Endothelial cell (in vitro differentiated cells): ENCODE results near the gene SLC25A13. TPM values are rescaled to one million over a fixed set of nuclear protein-coding genes. Genes with fewer than 3 reads are reported as not detected.

Experiments
- DNase-seq: peaks from one replicate; pipeline ENCODE4 v3.0.0; 2021; ENCODE audit warnings: low spot score
- H3K27ac Mint-ChIP-seq: one replicate; pipeline ENCODE4 v1.8.0; 2021; ENCODE audit warnings: mixed read lengths, inconsistent platforms; ENCODE audit not compliant: unreplicated experiment
- H3K27me3 Mint-ChIP-seq: one replicate; pipeline ENCODE4 v1.8.0; 2021; ENCODE audit warnings: mild to moderate bottlenecking, moderate library complexity, mixed read lengths, inconsistent platforms; ENCODE audit not compliant: unreplicated experiment
- H3K36me3 Mint-ChIP-seq: one replicate; pipeline ENCODE4 v1.8.0; 2021; ENCODE audit warnings: mild to moderate bottlenecking, low read depth, mixed read lengths, inconsistent platforms; ENCODE audit not compliant: unreplicated experiment
- H3K4me1 Mint-ChIP-seq: one replicate; pipeline ENCODE4 v1.8.0; 2021; ENCODE audit warnings: mild to moderate bottlenecking, mixed read lengths, inconsistent platforms; ENCODE audit not compliant: unreplicated experiment
- H3K4me3 Mint-ChIP-seq: one replicate; pipeline ENCODE4 v1.8.0; 2021; ENCODE audit warnings: mild to moderate bottlenecking, mixed read lengths, inconsistent platforms; ENCODE audit not compliant: unreplicated experiment
- H3K9me3 Mint-ChIP-seq: one replicate; pipeline ENCODE4 v1.8.0; 2021; ENCODE audit warnings: mixed read lengths, inconsistent platforms; ENCODE audit not compliant: unreplicated experiment
- total RNA-seq: library from RNA; stranded (reverse); fragmentation: NEBNext Ultra II Directional; extraction: Animal tissue kit (Norgen Biotek cat#: 25700); gene quantifications from one replicate; pipeline ENCODE4 v1.2.1, GENCODE V29; 2021; ENCODE audit not compliant: unreplicated experiment
- TF ChIP-seq, protein P1 (sequence below): fragments of 200-600 bp; sonication (generic); IDR thresholded peaks from one replicate; pipeline ENCODE4 v1.5.0; 2021; ENCODE audit warnings: antibody characterized with exemption; ENCODE audit not compliant: unreplicated experiment

Gene SLC25A13
- total RNA-seq, 1 donor from 2014 or later, result 69.6 TPM

DNA sequence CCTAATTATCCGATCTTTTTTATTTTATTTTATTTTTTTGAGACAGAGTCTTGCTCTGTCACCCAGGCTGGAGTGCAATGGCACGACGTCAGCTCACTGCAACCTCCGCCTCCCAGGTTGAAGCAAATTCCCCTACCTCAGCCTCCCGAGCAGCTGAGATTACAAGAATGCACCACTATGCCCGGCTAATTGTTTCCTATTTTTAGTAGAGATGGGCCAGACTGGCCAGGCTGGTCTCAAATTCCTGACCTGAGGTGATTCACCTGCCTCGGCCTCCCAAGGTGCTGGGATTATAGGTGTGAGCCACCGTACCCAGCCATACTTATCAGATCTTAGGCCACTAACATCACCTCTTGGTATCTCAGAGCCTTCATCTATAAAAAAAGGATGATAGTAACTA lies 4.9 kb downstream of the SLC25A13 start:
- no peak overlapping the region for H3K27ac Mint-ChIP-seq
- no peak overlapping the region for H3K4me3 Mint-ChIP-seq
- peaks cover 34% of the 10 kb centered on the region for H3K4me1 Mint-ChIP-seq
- TF ChIP-seq, protein P1, sequence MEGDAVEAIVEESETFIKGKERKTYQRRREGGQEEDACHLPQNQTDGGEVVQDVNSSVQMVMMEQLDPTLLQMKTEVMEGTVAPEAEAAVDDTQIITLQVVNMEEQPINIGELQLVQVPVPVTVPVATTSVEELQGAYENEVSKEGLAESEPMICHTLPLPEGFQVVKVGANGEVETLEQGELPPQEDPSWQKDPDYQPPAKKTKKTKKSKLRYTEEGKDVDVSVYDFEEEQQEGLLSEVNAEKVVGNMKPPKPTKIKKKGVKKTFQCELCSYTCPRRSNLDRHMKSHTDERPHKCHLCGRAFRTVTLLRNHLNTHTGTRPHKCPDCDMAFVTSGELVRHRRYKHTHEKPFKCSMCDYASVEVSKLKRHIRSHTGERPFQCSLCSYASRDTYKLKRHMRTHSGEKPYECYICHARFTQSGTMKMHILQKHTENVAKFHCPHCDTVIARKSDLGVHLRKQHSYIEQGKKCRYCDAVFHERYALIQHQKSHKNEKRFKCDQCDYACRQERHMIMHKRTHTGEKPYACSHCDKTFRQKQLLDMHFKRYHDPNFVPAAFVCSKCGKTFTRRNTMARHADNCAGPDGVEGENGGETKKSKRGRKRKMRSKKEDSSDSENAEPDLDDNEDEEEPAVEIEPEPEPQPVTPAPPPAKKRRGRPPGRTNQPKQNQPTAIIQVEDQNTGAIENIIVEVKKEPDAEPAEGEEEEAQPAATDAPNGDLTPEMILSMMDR, result no peak
- H3K9me3 Mint-ChIP-seq, result no peaks in the 10 kb centered on the region
- H3K36me3 Mint-ChIP-seq, result peaks cover 9% of the 10 kb centered on the region
- no peak for DNase-seq
- peaks cover 2% of the 10 kb centered on the region for H3K27me3 Mint-ChIP-seq

DNA sequence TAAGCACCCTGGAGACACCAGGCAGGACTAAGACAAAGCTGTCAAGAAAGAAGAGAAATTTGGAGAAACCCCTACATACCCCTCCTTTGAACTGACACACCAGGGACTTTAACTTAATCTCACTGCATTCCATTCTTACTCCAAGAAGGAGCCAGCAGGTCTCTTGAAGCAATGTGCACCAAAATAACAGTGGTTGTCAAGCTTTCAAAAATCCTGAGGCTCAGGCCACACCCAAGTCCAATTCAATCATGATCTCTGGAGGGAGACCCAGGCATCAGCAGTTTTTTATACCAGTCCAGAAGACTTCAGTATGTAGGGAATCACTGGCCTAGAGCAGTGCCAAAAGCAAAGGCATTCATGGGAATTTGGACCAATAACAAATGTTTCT lies 6.8 kb downstream of the SLC25A13 start:
- peaks cover 3% of the 10 kb centered on the region for H3K36me3 Mint-ChIP-seq
- no peaks in the 10 kb centered on the region for H3K27me3 Mint-ChIP-seq
- TF ChIP-seq, protein P1, result no peak
- H3K9me3 Mint-ChIP-seq, result no peaks in the 10 kb centered on the region
- H3K4me3 Mint-ChIP-seq, result no peak overlapping the region
- H3K27ac Mint-ChIP-seq, result no peak overlapping the region
- DNase-seq, result no peak
- peaks cover 29% of the 10 kb centered on the region for H3K4me1 Mint-ChIP-seq

DNA sequence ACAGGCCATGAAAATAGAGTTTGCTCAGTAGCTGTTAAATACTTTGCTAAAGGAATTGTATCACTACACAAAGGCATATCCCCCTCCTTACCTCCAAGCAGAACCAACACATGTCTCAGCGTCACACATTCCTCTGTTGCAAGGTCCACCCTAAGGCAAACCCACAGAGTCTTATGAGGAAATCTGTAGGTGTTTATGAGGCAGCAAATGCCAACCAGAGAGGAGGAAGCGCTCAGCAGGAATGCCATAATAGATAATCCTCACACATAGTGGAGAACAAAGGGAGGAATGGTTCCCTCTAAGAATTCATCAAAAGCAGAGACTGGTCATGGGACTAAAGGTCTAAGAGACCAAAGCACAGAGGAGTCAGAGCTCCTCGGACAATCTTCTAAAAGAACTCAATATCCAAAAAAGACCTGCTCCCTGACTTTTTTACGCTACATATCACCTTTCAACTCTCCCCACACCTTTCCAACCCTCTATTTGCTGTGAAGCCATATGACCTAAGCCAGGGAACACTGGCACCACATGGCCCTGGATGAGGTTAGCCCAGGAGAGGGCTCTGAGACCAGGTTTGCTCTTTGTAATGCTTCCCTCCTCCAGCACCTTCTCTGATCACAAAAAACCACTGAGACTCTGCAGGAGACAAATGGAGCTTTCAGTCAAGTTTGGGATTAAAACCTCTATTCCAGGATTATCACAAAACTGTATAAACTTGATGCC lies 7.3 kb downstream of the SLC25A13 start:
- no peak for DNase-seq
- H3K36me3 Mint-ChIP-seq, result peaks cover 3% of the 10 kb centered on the region
- H3K27me3 Mint-ChIP-seq, result no peaks in the 10 kb centered on the region
- H3K4me1 Mint-ChIP-seq, result peaks cover 28% of the 10 kb centered on the region
- TF ChIP-seq, protein P1, result no peak
- no peaks in the 10 kb centered on the region for H3K9me3 Mint-ChIP-seq
- no peak overlapping the region for H3K4me3 Mint-ChIP-seq
- no peak overlapping the region for H3K27ac Mint-ChIP-seq

DNA sequence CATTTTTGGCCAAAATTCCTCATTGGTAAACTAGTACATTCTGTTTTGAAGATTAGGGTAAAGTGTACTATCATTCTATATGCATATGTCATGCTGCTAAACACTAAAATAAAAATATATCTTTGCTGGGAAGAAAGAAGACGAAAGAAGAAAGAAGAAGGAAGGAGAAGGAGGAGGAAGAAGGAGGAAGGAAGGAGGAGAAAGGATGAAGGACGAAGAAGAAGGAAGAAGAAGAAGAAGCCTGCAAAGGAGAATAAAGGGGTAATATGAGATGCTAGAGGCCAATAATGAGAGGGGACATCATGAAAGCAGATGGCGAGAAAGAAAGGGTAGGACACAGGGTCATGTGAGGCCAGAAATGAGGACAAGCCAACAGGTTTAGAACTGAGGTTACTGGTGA lies 8.0 kb downstream of the SLC25A13 start:
- peaks cover 3% of the 10 kb centered on the region for H3K36me3 Mint-ChIP-seq
- no peak for DNase-seq
- no peak overlapping the region for H3K27ac Mint-ChIP-seq
- no peak overlapping the region for H3K4me3 Mint-ChIP-seq
- no peaks in the 10 kb centered on the region for H3K27me3 Mint-ChIP-seq
- TF ChIP-seq, protein P1, result no peak
- H3K4me1 Mint-ChIP-seq, result peaks cover 27% of the 10 kb centered on the region
- H3K9me3 Mint-ChIP-seq, result no peaks in the 10 kb centered on the region

DNA sequence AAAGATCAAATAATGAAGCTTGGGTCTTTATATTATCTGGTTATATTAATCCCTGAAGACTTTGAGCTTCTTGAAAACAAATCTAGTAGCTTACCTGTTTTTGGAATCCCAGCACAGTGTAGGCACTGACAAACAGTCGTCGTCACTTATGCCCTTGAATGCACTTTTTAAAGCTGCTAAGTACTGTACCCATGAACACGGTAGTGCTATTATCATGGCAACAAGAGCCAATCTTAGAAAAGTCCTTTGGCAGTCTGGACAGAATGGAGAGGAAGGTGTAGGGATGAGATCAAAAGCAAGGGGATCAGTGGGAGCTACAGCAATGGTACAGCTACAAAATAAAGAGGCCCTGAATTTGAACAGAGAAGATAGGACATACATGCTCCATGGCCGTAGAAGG lies 9.4 kb downstream of the SLC25A13 start:
- DNase-seq, result no peak
- Mint-ChIP-seq H3K4me1 (peaks cover 27% of the 10 kb centered on the region), H3K27me3 (no peaks in the 10 kb centered on the region)

More for the DNA sequence above, 9.4 kb downstream of the SLC25A13 start:
- Mint-ChIP-seq H3K9me3 (no peaks in the 10 kb centered on the region), H3K27ac (no peak overlapping the region), H3K36me3 (peaks cover 3% of the 10 kb centered on the region), H3K4me3 (no peak overlapping the region)
- TF ChIP-seq, protein P1, result no peak
